Body of pancreas (tissue), 4 donors: ENCODE data around the gene NAP1L1. TPM values are rescaled to one million over a fixed set of nuclear protein-coding genes. Genes with fewer than 3 reads are reported as not detected.

Experiments used
- ATAC-seq: fragments of 150-250 bp; one replicate; pipeline ENCODE4 v1.9.1; 2016
- DNase-seq, 4 donors: peaks; one replicate each; pipeline ENCODE4 v3.0.0-alpha.2; 2019
- H3K27ac ChIP-seq, 4 donors: fragments of 200-600 bp; sonication (generic); 1 replicate in 3 of 4; 2 replicates in 1 of 4; pipeline versions ENCODE4 v1.5.1 to v1.6.1; 2016 to 2019; ENCODE audit warnings: mild to moderate bottlenecking in 1 of 4, mixed read lengths in 1 of 4, moderate library complexity in 1 of 4
- H3K27me3 ChIP-seq, 2 donors: fragments of 200-600 bp; sonication (generic); one replicate each; pipeline ENCODE4 v1.6.0; 2016; ENCODE audit warnings: mild to moderate bottlenecking in 1 of 2
- H3K36me3 ChIP-seq, 2 donors: fragments of 200-600 bp; sonication (generic); replicated peaks in 1 of 2; 2 replicates each; pipeline ENCODE4 v1.5.1; 2016; ENCODE audit warnings: low read depth in 2 of 2; ENCODE audit not compliant: insufficient read depth in 1 of 2
- H3K4me1 ChIP-seq: fragments of 200-600 bp; sonication (generic); one replicate; pipeline ENCODE4 v1.6.0; 2016
- H3K4me3 ChIP-seq, 2 donors: fragments of 200-600 bp; sonication (generic); 1 replicate in 1 of 2; 2 replicates in 1 of 2; pipeline ENCODE4 v1.5.1; 2016 to 2019
- H3K9me3 ChIP-seq, 3 donors: fragments of 200-600 bp; sonication (generic); 1 replicate in 2 of 3; 2 replicates in 1 of 3; pipeline ENCODE4 v1.5.1; 2016
- POLR2A ChIP-seq, 3 donors: fragments of 450-650 bp; IDR thresholded peaks; one replicate each; pipeline ENCODE4 v1.6.1; 2016; ENCODE audit warnings: antibody characterized with exemption in 3 of 3, mild to moderate bottlenecking in 2 of 3
- WGBS, 2 donors: methylation state at CpG; one replicate each; pipeline ENCODE4 v1.1.5; 2017; 5-methylcytosine and 5-hydroxymethylcytosine counted together
- intact Hi-C: fragments of 100-400 bp; cut with DNase I; formaldehyde crosslinking; loops from one replicate; pipeline ENCODE4 v1.15.1; 2023
- total RNA-seq, 2 donors: library from RNA; depleted of rRNA; stranded (reverse); fragments of >200 nt; gene quantifications; one replicate each; pipeline ENCODE4 v1.1.0, GENCODE V29; 2016
- TF ChIP-seq, protein P1 (sequence below), 7 experiments: fragments of 450-650 bp in 4 of 7; fragments of 200-600 bp in 3 of 7; sonication (generic) in 3 of 7; IDR thresholded peaks; one replicate each; pipeline ENCODE4 v1.5.1; 2016 to 2019; ENCODE audit warnings: antibody characterized with exemption in 7 of 7

Gene NAP1L1
- total RNA-seq, 2 donors from 2014 or later: 151 to 275 TPM

DNA sequence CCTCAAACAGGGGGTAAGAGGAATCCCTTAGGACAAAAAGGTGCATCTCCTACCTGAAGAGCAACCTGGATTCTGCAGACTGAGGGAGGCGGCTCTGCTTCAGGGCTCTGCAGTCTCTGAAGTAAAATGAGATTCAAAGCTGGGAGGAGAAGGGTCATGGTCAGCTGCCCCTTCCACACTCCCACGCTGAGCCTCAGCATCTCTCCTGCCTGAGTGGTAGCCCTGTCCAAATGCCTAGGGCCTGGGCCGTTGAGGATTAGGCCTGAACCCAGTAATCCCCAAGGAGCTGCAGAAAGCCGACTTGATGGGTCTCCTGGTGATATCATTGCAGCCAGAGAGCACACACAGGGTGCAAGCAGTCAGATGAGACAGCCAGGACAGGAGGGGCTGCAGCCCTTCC is 71.8 kb downstream of the NAP1L1 start:
- Histone ChIP-seq H3K9me3 (no peaks in the 10 kb centered on the region), H3K4me1 (peaks cover 5% of the 10 kb centered on the region), H3K36me3 (no peaks in the 10 kb centered on the region), H3K4me3 (no peak overlapping the region), H3K27ac (no peak overlapping the region), H3K27me3 (no peaks in the 10 kb centered on the region)
- 90 to 100% methylated on average over 2 to 3 of the region's 4 CpGs for WGBS, 2 donors
- TF ChIP-seq, protein P1, sequence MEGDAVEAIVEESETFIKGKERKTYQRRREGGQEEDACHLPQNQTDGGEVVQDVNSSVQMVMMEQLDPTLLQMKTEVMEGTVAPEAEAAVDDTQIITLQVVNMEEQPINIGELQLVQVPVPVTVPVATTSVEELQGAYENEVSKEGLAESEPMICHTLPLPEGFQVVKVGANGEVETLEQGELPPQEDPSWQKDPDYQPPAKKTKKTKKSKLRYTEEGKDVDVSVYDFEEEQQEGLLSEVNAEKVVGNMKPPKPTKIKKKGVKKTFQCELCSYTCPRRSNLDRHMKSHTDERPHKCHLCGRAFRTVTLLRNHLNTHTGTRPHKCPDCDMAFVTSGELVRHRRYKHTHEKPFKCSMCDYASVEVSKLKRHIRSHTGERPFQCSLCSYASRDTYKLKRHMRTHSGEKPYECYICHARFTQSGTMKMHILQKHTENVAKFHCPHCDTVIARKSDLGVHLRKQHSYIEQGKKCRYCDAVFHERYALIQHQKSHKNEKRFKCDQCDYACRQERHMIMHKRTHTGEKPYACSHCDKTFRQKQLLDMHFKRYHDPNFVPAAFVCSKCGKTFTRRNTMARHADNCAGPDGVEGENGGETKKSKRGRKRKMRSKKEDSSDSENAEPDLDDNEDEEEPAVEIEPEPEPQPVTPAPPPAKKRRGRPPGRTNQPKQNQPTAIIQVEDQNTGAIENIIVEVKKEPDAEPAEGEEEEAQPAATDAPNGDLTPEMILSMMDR (IDR thresholded peaks at IDR 0.05): no peak
- TF ChIP-seq POLR2A (IDR thresholded peaks at IDR 0.05): no peak
- ATAC-seq (no peak), DNase-seq (no peak)
- intact Hi-C loops: no loop called here

DNA sequence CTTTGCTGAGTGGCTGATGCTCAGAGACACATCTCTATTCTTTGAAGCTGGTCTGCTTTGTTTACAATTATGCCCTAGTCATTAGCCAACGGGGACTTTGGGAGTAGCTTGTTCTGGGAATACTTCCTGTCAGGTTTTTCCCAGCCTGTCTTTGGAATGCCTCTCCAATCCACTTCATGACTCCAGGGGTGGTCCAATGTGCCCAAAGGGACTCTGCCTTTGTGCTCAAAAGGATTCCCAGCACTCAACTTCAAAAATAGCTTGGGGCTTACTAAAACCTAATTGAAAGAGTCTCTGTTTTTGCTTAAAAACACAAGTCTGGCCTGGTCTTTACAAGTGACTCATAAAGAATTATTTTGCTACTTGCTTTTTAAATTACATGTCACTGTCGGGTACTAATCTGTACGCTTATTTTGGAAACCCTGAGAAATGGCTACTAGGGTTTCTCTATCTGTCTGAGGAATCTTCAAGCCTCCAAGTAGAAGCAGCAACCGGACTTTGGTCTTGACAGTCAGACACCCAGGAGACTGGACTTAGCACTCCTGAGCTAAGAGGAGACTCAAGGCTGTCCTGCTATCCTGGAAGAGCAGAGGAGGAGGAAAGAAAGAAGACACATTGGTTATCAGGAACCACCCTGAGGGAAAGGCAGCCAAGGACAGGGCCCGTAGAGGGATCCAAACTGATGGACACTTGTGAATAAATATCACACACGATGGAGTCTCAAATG is 73.6 kb downstream of the NAP1L1 start:
- TF ChIP-seq, protein P1 (IDR thresholded peaks at IDR 0.05): no peak
- no peak for TF ChIP-seq POLR2A (IDR thresholded peaks at IDR 0.05)
- H3K4me1 ChIP-seq: peaks cover 5% of the 10 kb centered on the region
- ATAC-seq (no peak), DNase-seq (no peak)
- no peak overlapping the region for H3K4me3 ChIP-seq
- H3K9me3 ChIP-seq: no peaks in the 10 kb centered on the region
- intact Hi-C loops: no loop called here
- WGBS, 2 donors: 79 to 92% methylated on average over 6 of the region's 6 CpGs
- no peaks in the 10 kb centered on the region for H3K36me3 ChIP-seq
- H3K27me3 ChIP-seq: no peaks in the 10 kb centered on the region
- no peak overlapping the region for H3K27ac ChIP-seq

DNA sequence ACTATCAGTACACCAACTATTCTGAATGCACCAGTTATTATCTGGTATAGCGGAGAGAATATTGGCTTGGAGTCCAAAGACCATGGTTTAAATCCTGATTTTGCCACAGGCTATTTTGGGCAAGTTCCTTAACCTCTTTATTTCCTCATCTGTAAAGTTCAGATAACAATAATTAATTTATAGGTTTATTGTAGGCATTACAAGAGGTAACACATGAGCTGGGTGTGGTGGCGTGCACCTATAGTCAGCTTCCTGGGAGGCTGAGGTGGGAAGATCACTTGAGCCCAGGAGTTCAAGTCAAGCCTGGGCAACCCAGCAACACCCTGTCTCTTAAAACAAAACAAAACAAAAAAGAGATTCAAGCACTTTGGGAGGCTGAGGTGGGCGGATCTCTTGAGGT is 76.1 kb downstream of the NAP1L1 start:
- no peak overlapping the region for H3K4me3 ChIP-seq
- intact Hi-C loops: no loop called here

DNA sequence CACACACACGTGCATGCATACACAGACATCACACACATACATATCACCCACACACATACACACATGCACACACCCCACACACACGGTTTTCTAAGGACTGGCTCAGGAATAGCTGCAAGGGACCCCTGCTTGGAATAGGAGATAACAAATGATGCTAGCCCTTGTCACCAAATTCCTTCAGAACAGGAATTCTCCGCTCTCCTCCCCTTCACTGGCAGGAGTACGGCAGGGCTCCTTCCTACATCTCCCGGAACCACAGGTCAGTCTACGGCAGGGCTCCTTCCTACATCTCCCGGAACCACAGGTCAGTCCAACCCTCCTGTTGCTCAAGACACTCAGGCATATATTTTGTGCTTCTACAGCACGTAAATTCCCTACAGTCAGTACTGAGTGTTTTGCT is 76.8 kb downstream of the NAP1L1 start:
- intact Hi-C loops: no loop called here
- TF ChIP-seq, protein P1 (IDR thresholded peaks at IDR 0.05): no peak
- TF ChIP-seq POLR2A (IDR thresholded peaks at IDR 0.05): no peak
- ATAC-seq: no peak

More for the DNA sequence above, 76.1 kb downstream of the NAP1L1 start:
- Histone ChIP-seq H3K36me3 (no peaks in the 10 kb centered on the region), H3K9me3 (no peaks in the 10 kb centered on the region), H3K27me3 (no peaks in the 10 kb centered on the region), H3K4me1 (peaks cover 5% of the 10 kb centered on the region), H3K27ac (no peak overlapping the region)
- 86 to 89% methylated on average over 3 of the region's 3 CpGs for WGBS, 2 donors
- ATAC-seq (no peak), DNase-seq (no peak)
- no peak for TF ChIP-seq POLR2A (IDR thresholded peaks at IDR 0.05)
- TF ChIP-seq, protein P1 (IDR thresholded peaks at IDR 0.05): no peak

More for the DNA sequence above, 76.8 kb downstream of the NAP1L1 start:
- Histone ChIP-seq H3K27me3 (no peaks in the 10 kb centered on the region), H3K9me3 (no peaks in the 10 kb centered on the region), H3K4me1 (peaks cover 5% of the 10 kb centered on the region), H3K4me3 (no peak overlapping the region), H3K36me3 (no peaks in the 10 kb centered on the region), H3K27ac (no peak overlapping the region)
- no peak for DNase-seq
- WGBS, 2 donors: 90% methylated on average over 8 of the region's 8 CpGs
